Peyer's patch (tissue), 4 donors: Measurements from ENCODE around the gene RAD51B. TPM values are rescaled to one million over a fixed set of nuclear protein-coding genes. Genes with fewer than 3 reads are reported as not detected.

Experiments used
- DNase-seq, 3 donors: peaks; one replicate each; pipeline ENCODE4 v3.0.0-alpha.2; 2017 to 2019
- H3K27ac ChIP-seq, 4 donors: fragments of 200-600 bp; sonication (generic); one replicate each; pipeline ENCODE4 v1.5.1; 2016 to 2019
- H3K27me3 ChIP-seq, 2 donors: fragments of 200-600 bp; sonication (generic); one replicate each; pipeline ENCODE4 v1.5.1; 2019
- H3K36me3 ChIP-seq, 3 donors: fragments of 200-600 bp; sonication (generic); one replicate each; pipeline ENCODE4 v1.5.1; 2016 to 2019
- H3K4me1 ChIP-seq, 4 donors: fragments of 200-600 bp; sonication (generic); one replicate each; pipeline ENCODE4 v1.5.1; 2016 to 2019
- H3K4me3 ChIP-seq, 4 donors: fragments of 200-600 bp; sonication (generic); 1 replicate in 3 of 4; 2 replicates in 1 of 4; pipeline ENCODE4 v1.5.1; 2016 to 2019; ENCODE audit warnings: mild to moderate bottlenecking in 1 of 4
- H3K9me3 ChIP-seq, 4 donors: fragments of 200-600 bp; sonication (generic); one replicate each; pipeline ENCODE4 v1.5.1; 2016 to 2019; ENCODE audit warnings: mild to moderate bottlenecking in 1 of 4
- POLR2A ChIP-seq, 2 donors: fragments of 450-650 bp; IDR thresholded peaks; one replicate each; pipeline ENCODE4 v1.5.1; 2017; ENCODE audit warnings: antibody characterized with exemption in 2 of 2, mild to moderate bottlenecking in 2 of 2, moderate library complexity in 2 of 2
- total RNA-seq, 4 donors: library from RNA; depleted of rRNA; stranded (reverse); fragments of >200 nt; gene quantifications; one replicate each; pipeline ENCODE4 v1.1.0, GENCODE V29; 2016
- TF ChIP-seq, protein P1 (sequence below), 6 experiments: fragments of 450-650 bp in 4 of 6; fragments of 200-600 bp in 2 of 6; sonication (generic) in 1 of 6; IDR thresholded peaks; one replicate each; pipeline ENCODE4 v1.5.1; 2017 to 2019; ENCODE audit warnings: antibody characterized with exemption in 6 of 6, mild to moderate bottlenecking in 3 of 6, moderate library complexity in 1 of 6

The RAD51B gene
- total RNA-seq, 4 donors from 2014 or later, result 12.6 to 103 (median 33.1) TPM

DNA sequence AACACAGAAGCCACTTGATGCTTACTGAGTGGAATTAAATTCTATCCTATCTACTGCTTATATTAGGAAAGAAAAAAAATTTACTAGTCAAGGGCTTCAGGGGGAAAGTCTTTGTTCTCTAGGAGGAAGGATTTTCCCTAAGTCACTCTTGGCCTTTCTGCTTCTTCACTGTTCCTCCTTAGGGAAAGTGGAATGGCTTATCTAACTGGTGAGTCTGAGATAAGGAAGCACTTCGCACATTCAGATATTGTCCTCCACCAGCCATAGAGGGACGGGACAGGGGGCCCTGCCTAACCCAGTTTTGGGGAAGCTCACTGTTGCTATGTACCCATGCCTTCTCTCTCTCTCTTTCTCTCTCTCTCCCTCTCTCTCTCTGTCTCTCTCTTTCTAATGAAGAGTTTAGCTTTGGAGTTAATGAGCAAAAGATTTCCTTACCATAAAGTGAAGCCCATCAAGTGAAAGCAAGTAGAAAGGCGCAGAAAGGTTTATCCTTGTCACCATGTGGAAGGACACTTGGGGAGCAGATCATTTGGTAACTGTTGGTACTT lies 522.7 kb downstream of the RAD51B start:
- no peak overlapping the region for H3K4me3 ChIP-seq
- no peaks in the 10 kb centered on the region for H3K9me3 ChIP-seq
- no peaks in the 10 kb centered on the region for H3K27me3 ChIP-seq
- no peaks in the 10 kb centered on the region for H3K36me3 ChIP-seq
- H3K27ac ChIP-seq, result no peak overlapping the region
- DNase-seq, result no peak
- no peaks in the 10 kb centered on the region for H3K4me1 ChIP-seq
- TF ChIP-seq, protein P1, sequence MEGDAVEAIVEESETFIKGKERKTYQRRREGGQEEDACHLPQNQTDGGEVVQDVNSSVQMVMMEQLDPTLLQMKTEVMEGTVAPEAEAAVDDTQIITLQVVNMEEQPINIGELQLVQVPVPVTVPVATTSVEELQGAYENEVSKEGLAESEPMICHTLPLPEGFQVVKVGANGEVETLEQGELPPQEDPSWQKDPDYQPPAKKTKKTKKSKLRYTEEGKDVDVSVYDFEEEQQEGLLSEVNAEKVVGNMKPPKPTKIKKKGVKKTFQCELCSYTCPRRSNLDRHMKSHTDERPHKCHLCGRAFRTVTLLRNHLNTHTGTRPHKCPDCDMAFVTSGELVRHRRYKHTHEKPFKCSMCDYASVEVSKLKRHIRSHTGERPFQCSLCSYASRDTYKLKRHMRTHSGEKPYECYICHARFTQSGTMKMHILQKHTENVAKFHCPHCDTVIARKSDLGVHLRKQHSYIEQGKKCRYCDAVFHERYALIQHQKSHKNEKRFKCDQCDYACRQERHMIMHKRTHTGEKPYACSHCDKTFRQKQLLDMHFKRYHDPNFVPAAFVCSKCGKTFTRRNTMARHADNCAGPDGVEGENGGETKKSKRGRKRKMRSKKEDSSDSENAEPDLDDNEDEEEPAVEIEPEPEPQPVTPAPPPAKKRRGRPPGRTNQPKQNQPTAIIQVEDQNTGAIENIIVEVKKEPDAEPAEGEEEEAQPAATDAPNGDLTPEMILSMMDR (IDR thresholded peaks at IDR 0.05), result no peak
- TF ChIP-seq POLR2A (IDR thresholded peaks at IDR 0.05), result no peak

DNA sequence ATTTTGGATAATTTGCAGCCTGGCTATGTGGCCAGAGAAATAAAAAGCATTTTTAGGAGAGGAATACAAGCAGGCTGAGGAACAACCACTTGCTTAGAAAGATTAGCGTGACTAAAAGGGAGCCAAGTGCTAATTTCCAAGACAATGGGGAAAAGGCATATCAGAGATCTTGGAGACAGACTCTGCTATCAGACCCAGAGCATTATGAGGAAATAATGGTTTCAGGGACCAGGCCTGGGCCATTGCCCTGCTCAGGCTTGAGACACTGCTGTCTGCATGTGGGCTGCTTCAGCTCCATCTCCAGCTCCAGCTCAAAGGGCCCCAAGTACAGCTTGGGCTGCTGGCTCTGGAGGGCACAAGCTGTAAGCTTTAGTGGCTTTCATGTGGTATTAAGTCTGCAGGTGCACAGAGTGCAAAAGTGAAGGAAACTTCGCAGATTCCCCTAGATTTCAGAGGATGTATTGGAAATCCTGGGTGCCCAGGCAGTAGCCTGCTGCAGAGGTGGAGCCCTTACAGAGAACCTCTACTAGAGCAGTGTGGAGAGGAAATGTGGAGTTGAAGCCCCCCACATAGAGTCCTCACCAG lies 524.0 kb downstream of the RAD51B start:
- Histone ChIP-seq H3K27me3 (no peaks in the 10 kb centered on the region), H3K27ac (no peak overlapping the region), H3K4me3 (no peak overlapping the region), H3K36me3 (no peaks in the 10 kb centered on the region), H3K9me3 (no peaks in the 10 kb centered on the region), H3K4me1 (no peaks in the 10 kb centered on the region)
- TF ChIP-seq, protein P1 (IDR thresholded peaks at IDR 0.05), result no peak
- TF ChIP-seq POLR2A (IDR thresholded peaks at IDR 0.05), result no peak
- no peak for DNase-seq

DNA sequence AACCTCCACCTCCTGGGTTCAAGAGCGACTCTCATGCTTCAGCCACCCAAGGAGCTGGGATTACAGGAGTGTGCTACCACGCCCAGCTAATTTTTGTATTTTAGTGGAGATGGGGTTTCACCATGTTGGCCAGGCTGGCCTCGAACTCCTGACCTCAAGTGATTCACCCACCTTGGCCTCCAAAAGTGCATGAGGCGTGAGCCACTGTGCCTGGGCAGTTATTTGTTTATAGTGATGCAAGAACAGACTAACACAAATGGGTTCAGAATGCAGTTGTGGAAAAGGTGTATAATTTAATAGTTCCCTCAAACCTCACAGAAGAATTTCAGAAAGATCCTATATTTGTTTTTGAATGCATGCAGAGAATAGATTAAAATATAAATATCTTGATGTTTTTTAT lies 526.2 kb downstream of the RAD51B start:
- Histone ChIP-seq H3K4me3 (no peak overlapping the region), H3K36me3 (no peaks in the 10 kb centered on the region), H3K27ac (no peak overlapping the region), H3K9me3 (no peaks in the 10 kb centered on the region), H3K27me3 (no peaks in the 10 kb centered on the region), H3K4me1 (no peaks in the 10 kb centered on the region)
- TF ChIP-seq, protein P1 (IDR thresholded peaks at IDR 0.05), result no peak
- no peak for TF ChIP-seq POLR2A (IDR thresholded peaks at IDR 0.05)
- no peak for DNase-seq

DNA sequence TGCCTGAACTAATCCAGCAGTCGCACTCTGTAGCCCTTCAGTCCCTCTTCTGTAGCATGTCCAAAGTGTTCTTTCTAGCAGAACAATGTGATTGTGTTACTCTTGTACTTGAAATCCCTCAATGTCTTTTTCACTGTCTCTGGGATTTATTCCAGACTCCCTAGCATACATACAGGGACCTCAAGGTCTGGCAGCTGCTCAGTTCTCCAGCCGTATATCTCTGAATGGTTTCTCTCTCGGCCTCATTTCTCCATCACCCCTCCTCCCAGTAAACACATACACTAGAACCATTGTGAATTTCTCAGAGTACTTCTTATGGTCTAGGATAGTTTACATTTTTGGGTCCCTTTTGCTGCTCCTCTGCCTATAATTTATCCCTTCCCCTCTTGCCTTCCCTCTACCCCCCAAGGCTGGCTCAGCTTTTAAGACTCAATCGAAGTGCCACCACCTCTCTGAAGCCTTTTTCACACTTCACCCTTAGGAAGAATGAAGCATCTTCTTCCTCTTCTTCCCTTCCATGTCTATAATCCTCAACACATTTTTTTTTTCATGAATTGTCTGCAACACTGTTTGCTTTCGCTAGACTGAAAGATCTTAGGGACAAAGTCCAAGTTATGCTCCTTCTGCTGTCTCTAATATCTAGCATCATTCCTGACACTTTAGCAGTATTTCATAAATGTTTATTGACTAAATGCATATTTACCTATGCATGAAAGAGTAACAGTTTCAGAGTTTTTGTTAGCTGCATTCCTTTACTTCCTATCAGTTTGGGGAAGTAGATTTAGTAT lies 527.2 kb downstream of the RAD51B start:
- H3K27me3 ChIP-seq, result no peaks in the 10 kb centered on the region
- no peaks in the 10 kb centered on the region for H3K9me3 ChIP-seq
- H3K36me3 ChIP-seq, result no peaks in the 10 kb centered on the region
- no peaks in the 10 kb centered on the region for H3K4me1 ChIP-seq
- H3K4me3 ChIP-seq, result no peak overlapping the region
- DNase-seq, result no peak
- H3K27ac ChIP-seq, result no peak overlapping the region
- TF ChIP-seq, protein P1 (IDR thresholded peaks at IDR 0.05), result no peak
- TF ChIP-seq POLR2A (IDR thresholded peaks at IDR 0.05), result no peak

DNA sequence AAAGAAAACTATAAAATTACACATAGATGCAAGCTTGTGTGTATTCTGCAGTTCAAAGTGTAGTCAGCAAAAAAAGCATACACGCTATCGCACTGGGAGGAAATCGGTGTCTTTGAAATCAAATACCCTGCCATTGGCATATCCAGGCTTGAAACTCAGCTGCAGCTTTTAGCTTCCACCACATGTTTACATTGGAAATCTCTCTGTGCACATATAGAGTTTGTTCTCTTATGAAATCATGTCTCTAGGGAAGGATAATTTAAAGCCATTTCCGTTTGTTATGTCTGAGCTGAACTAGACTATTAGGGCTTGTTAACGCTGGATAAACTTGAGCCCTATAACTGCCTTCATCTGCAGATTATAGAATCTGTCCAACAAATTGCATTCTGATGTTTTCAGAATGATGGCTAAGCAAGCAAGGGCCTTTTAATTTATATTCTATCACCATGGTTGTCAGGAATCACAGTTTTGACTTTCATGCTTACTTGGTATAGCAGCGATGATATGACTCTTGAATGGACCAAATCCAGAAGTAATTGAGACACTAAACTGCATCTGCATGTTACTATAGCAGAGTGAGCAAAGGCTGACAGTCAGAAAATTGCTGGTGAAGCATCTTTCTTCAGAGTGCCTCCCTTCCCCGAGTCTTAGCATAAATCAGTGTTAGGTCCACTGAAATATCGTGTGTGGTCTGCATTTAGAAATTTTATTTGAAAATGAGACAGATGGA lies 530.5 kb downstream of the RAD51B start:
- H3K4me1 ChIP-seq, result no peaks in the 10 kb centered on the region
- TF ChIP-seq, protein P1 (IDR thresholded peaks at IDR 0.05), result no peak
- no peak for TF ChIP-seq POLR2A (IDR thresholded peaks at IDR 0.05)
- H3K27ac ChIP-seq, result no peak overlapping the region
- no peaks in the 10 kb centered on the region for H3K9me3 ChIP-seq
- H3K4me3 ChIP-seq, result no peak overlapping the region
- H3K27me3 ChIP-seq, result no peaks in the 10 kb centered on the region
- H3K36me3 ChIP-seq, result no peaks in the 10 kb centered on the region
- no peak for DNase-seq
